ENCODE data around the gene ZNF770. TPM values are rescaled to one million over a fixed set of nuclear protein-coding genes. Genes with fewer than 3 reads are reported as not detected.

The ZNF770 gene
- total and polyA plus RNA-seq, 10 of the 15 experiments (the other 5 are each of a cell fraction or from before 2014, with no cell fraction given) = 1.8 to 118 (median 26.0) TPM

GRCh38 chr15:34969340-34970097, 18.6 kb downstream of the ZNF770 start, which contains the start of gene AQR (continued):
- TF ChIP-seq NR2C1 (IDR thresholded peaks at IDR 0.05) = peak; percentile 87
- peak; percentile 93 for TF ChIP-seq STAT1 (conservative IDR thresholded peaks at IDR 0.05)
- TF ChIP-seq POU2F2 (IDR thresholded peaks at IDR 0.05; ENCODE audit: borderline replicate concordance, low read depth, low read length) = peak; percentile 85; the same call in 2 of the 3 replicates
- TF ChIP-seq MYB (IDR thresholded peaks at IDR 0.05; ENCODE audit: borderline replicate concordance, low read depth, low read length) = no peak
- TF ChIP-seq NKRF (conservative IDR thresholded peaks at IDR 0.05) = 0 out of 2 replicates have a peak, but pooled peaks have one; percentile 65
- no peak for TF ChIP-seq CEBPB (IDR thresholded peaks at IDR 0.05; ENCODE audit: borderline replicate concordance in 1 of 2, low read depth in 2 of 2, low read length in 2 of 2)
- TF ChIP-seq CREB1 (IDR thresholded peaks at IDR 0.05; ENCODE audit: low read depth) = peak; percentile 95
- peak; percentile 85 for TF ChIP-seq TARDBP (IDR thresholded peaks at IDR 0.05; ENCODE audit: borderline replicate concordance)
- peak; percentile 52; the same call in 1 of the 2 replicates for TF ChIP-seq ZSCAN29 (IDR thresholded peaks at IDR 0.05)
- TF ChIP-seq MYC (IDR thresholded peaks at IDR 0.05; ENCODE audit: insufficient read depth, insufficient read length, insufficient replicate concordance, low read length, severe bottlenecking) = no peak
- TF ChIP-seq NR2F1 (conservative IDR thresholded peaks at IDR 0.05) = peak; percentile 55
- peak; percentile 97 for TF ChIP-seq PML (IDR thresholded peaks at IDR 0.05; ENCODE audit: low read length)
- TF ChIP-seq DPF2 (IDR thresholded peaks at IDR 0.05) = no peak
- peak; percentile 45 for TF ChIP-seq SKIL (IDR thresholded peaks at IDR 0.05; ENCODE audit: low read depth, poor library complexity, severe bottlenecking)
- TF ChIP-seq ZNF384 (IDR thresholded peaks at IDR 0.05; ENCODE audit: borderline replicate concordance, low read depth, low read length) = 0 out of 2 replicates have a peak, but pooled peaks have one; percentile 28
- TF ChIP-seq CHD1 (IDR thresholded peaks at IDR 0.05; ENCODE audit: low read depth, low read length) = no peak
- TF ChIP-seq RELB (IDR thresholded peaks at IDR 0.05; ENCODE audit: low read depth) = peak; percentile 91
- no peak for TF ChIP-seq TBL1XR1 (IDR thresholded peaks at IDR 0.05; ENCODE audit: low read depth, low read length)
- no peak for TF ChIP-seq BCLAF1 (IDR thresholded peaks at IDR 0.05)
- TF ChIP-seq RAD21 (IDR thresholded peaks at IDR 0.05; ENCODE audit: insufficient read depth, low read depth, low read length) = peak; percentile 53
- peak; percentile 83; the same call in 1 of the 2 replicates for TF ChIP-seq MXI1 (IDR thresholded peaks at IDR 0.05; ENCODE audit: low read depth, low read length)

Data from GM12878 (cell line).